Caco-2 (cell line): Measurements from ENCODE around the gene PLXNA2. TPM values are rescaled to one million over a fixed set of nuclear protein-coding genes. Genes with fewer than 3 reads are reported as not detected.

Experiments used
- BruUV-seq: library from RNA; stranded (reverse); fragments of 400-500 nt; replicated peaks from 2 replicates; lab custom pipeline; 2021; lab: Mats Ljungman, UMichigan
- CTCF ChIA-PET: fragments of 300-600 bp; sonication (Branson Sonifier 250); formaldehyde crosslinking; loops from one replicate; lab custom pipeline; 2022; ENCODE audit warnings: antibody characterized with exemption; lab: Charles Lee
- POLR2A ChIA-PET: fragments of 300-600 bp; sonication (Branson Sonifier 250); formaldehyde crosslinking; loops from one replicate; lab custom pipeline; 2022; ENCODE audit warnings: antibody characterized with exemption; lab: Charles Lee
- DNase-seq, 2 experiments: peaks; one replicate each; pipeline versions ENCODE4 v3.0.0 to v3.0.0-alpha.2; 2020 to 2022
- H3K27me3 ChIP-seq: replicated peaks from 2 replicates; pipeline ENCODE4 v1.6.0; 2011; ENCODE audit warnings: low read length; ENCODE audit not compliant: control insufficient read depth, insufficient read depth
- H3K36me3 ChIP-seq: 2 replicates; pipeline ENCODE4 v1.5.1; 2011; ENCODE audit warnings: low read length; ENCODE audit not compliant: control insufficient read depth, insufficient read depth
- H3K4me1 ChIP-seq: fragments of 250-450 bp; sonication (Bioruptor Pico); 2 replicates; pipeline ENCODE4 v1.5.1; 2020; ENCODE audit warnings: mild to moderate bottlenecking
- H3K4me3 ChIP-seq: 2 replicates; pipeline ENCODE4 v1.5.1; 2011; ENCODE audit warnings: low read depth, mild to moderate bottlenecking, control low read depth, low read length
- H3K9me3 ChIP-seq: fragments of 250-450 bp; sonication (Bioruptor Pico); 2 replicates; pipeline ENCODE4 v1.5.1; 2020; ENCODE audit warnings: mild to moderate bottlenecking, moderate library complexity
- H3K27ac Mint-ChIP-seq: one replicate; pipeline ENCODE4 v1.8.0; 2022; ENCODE audit warnings: mixed read lengths; ENCODE audit not compliant: unreplicated experiment
- H3K27me3 Mint-ChIP-seq: one replicate; pipeline ENCODE4 v1.8.0; 2022; ENCODE audit warnings: mixed read lengths; ENCODE audit not compliant: insufficient read depth, unreplicated experiment
- H3K36me3 Mint-ChIP-seq: one replicate; pipeline ENCODE4 v1.8.0; 2022; ENCODE audit warnings: mild to moderate bottlenecking, mixed read lengths; ENCODE audit not compliant: insufficient read depth, unreplicated experiment
- H3K4me1 Mint-ChIP-seq: one replicate; pipeline ENCODE4 v1.8.0; 2022; ENCODE audit warnings: low read depth, mixed read lengths; ENCODE audit not compliant: unreplicated experiment
- H3K4me3 Mint-ChIP-seq: one replicate; pipeline ENCODE4 v1.8.0; 2022; ENCODE audit warnings: mild to moderate bottlenecking, moderate library complexity, mixed read lengths; ENCODE audit not compliant: unreplicated experiment
- H3K9me3 Mint-ChIP-seq: one replicate; pipeline ENCODE4 v1.8.0; 2022; ENCODE audit warnings: mixed read lengths; ENCODE audit not compliant: unreplicated experiment
- intact Hi-C: fragments of 100-400 bp; cut with micrococcal nuclease; formaldehyde crosslinking; loops from one replicate; pipeline ENCODE4 v1.10.0; 2022; ENCODE audit not compliant: unreplicated experiment
- total RNA-seq: library from RNA; stranded (reverse); gene quantifications from 2 replicates; pipeline ENCODE4 v1.2.3, GENCODE V29; 2022
- TF ChIP-seq, protein P1 (sequence below), 2 experiments: fragments of 200-600 bp in 1 of 2; IDR thresholded peaks; 1 replicate in 1 of 2; 2 replicates in 1 of 2; pipeline versions ENCODE4 v1.5.1 to v1.8.0; 2011 to 2022; ENCODE audit warnings: antibody characterized with exemption in 1 of 2, control low read depth in 1 of 2, inconsistent platforms in 1 of 2, low read depth in 1 of 2, low read length in 1 of 2, mild to moderate bottlenecking in 1 of 2, moderate library complexity in 1 of 2; ENCODE audit not compliant: insufficient read depth in 1 of 2, severe bottlenecking in 1 of 2, unreplicated experiment in 1 of 2

Gene PLXNA2
- total RNA-seq, 1 experiment from 2014 or later: 3.2 TPM

DNA sequence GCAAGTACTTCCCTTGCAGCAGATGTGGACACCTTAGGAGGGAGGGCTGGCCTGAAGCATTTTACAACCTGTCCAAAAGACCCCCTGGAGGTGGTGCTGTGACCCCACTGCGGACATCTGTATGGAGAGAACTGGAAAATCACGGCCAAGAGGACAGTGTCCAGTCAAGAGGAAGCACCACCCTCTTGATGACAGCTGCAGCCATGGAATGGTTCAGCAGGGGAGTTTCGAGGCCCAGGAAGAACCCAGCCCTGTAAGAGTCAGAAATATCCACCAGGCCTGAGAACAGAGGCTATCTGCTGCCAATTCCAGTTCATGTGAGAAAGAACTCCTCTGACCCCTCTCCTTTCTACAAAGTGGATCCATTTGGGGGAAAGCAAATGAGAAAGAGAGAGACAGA, 126.8 kb downstream of the PLXNA2 start:
- ChIA-PET POLR2A (no interaction called here), CTCF (no interaction called here)
- Mint-ChIP-seq H3K9me3 (no peaks in the 10 kb centered on the region), H3K27me3 (no peaks in the 10 kb centered on the region), H3K4me3 (no peak overlapping the region), H3K27ac (no peak overlapping the region), H3K4me1 (peaks cover 12% of the 10 kb centered on the region), H3K36me3 (no peaks in the 10 kb centered on the region)
- Histone ChIP-seq H3K4me3 (no peak overlapping the region), H3K4me1 (peaks cover 24% of the 10 kb centered on the region), H3K9me3 (no peaks in the 10 kb centered on the region), H3K36me3 (no peaks in the 10 kb centered on the region), H3K27me3 (no peaks in the 10 kb centered on the region)
- intact Hi-C loops: no loop called here
- no peak for DNase-seq
- BruUV-seq: no TSS peak
- TF ChIP-seq, protein P1, sequence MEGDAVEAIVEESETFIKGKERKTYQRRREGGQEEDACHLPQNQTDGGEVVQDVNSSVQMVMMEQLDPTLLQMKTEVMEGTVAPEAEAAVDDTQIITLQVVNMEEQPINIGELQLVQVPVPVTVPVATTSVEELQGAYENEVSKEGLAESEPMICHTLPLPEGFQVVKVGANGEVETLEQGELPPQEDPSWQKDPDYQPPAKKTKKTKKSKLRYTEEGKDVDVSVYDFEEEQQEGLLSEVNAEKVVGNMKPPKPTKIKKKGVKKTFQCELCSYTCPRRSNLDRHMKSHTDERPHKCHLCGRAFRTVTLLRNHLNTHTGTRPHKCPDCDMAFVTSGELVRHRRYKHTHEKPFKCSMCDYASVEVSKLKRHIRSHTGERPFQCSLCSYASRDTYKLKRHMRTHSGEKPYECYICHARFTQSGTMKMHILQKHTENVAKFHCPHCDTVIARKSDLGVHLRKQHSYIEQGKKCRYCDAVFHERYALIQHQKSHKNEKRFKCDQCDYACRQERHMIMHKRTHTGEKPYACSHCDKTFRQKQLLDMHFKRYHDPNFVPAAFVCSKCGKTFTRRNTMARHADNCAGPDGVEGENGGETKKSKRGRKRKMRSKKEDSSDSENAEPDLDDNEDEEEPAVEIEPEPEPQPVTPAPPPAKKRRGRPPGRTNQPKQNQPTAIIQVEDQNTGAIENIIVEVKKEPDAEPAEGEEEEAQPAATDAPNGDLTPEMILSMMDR (IDR thresholded peaks at IDR 0.05; ENCODE audit: insufficient read depth in 1 of 2, low read depth in 1 of 2, low read length in 1 of 2, severe bottlenecking in 1 of 2, unreplicated experiment in 1 of 2): no peak

DNA sequence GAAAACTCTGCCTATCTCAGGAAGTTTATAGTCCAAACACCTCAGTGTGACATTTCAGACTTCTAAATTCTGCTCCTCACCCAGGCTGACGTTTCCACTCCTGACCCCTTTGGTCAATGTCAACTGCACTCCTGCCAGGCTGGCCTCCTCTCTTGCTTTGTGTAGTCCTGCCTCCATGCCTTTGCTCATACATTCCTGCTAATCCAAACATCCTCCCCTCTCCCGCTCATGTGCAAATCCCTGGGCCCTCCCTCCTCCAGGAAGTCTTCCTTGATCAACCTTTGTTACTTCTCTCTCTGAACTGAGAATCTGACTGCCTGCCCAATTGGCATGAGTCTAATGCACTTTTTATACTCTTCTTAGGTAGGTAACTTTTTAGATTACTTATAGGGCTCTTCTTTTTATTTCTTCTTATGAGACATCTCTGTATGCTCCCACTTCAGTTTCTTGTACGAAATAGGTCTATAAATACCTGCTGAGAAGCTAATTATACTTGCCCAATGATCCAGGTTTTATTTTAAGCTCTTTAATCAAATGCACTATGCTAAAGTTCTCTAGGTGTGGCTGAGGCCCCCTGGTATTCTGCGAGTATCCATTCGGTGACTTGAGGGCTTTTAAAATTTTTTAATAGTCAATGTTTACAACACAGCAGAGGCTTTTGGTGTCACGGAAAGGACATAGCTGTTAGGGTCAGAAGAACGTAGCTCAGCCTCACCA, 128.1 kb downstream of the PLXNA2 start:
- no peaks in the 10 kb centered on the region for H3K9me3 ChIP-seq
- BruUV-seq: no TSS peak
- no peaks in the 10 kb centered on the region for H3K27me3 Mint-ChIP-seq
- H3K4me3 Mint-ChIP-seq: no peak overlapping the region
- H3K27ac Mint-ChIP-seq: no peak overlapping the region
- peaks cover 12% of the 10 kb centered on the region for H3K4me1 Mint-ChIP-seq
- no peaks in the 10 kb centered on the region for H3K36me3 Mint-ChIP-seq
- TF ChIP-seq, protein P1 (IDR thresholded peaks at IDR 0.05; ENCODE audit: insufficient read depth in 1 of 2, low read depth in 1 of 2, low read length in 1 of 2, severe bottlenecking in 1 of 2, unreplicated experiment in 1 of 2): no peak
- H3K4me3 ChIP-seq: no peak overlapping the region
- peaks cover 31% of the 10 kb centered on the region for H3K4me1 ChIP-seq
- no peaks in the 10 kb centered on the region for H3K36me3 ChIP-seq
- H3K9me3 Mint-ChIP-seq: no peaks in the 10 kb centered on the region
- no peak for DNase-seq
- ChIA-PET POLR2A (no interaction called here), CTCF (interaction anchor here (0.6 kb wide), 1 partner anchor 39 kb away, joined by 3 read pairs; no protein-coding TSS in a partner anchor)
- intact Hi-C loops: no loop called here
- H3K27me3 ChIP-seq: no peaks in the 10 kb centered on the region

DNA sequence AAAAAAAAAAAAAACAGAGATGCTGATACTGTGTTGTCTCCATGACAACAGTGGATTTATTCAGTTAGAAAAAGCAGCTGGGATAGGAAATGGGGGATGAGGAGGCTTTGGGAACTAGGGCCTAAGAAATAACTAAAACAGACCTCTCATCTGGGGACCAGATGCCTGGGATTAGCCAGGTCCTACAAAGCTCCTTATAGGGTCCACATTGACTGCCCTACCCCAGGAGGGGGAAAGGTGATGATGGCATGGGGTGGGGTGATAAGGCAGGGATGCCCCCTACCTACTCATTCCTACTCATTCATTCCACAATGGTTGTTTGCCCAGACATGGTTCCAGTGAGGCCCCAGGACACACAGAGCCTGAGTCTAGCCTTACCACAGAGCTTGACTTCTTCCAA, 131.2 kb downstream of the PLXNA2 start:
- Mint-ChIP-seq H3K4me3 (no peak overlapping the region), H3K27ac (no peak overlapping the region), H3K36me3 (no peaks in the 10 kb centered on the region), H3K4me1 (peaks cover 20% of the 10 kb centered on the region), H3K9me3 (no peaks in the 10 kb centered on the region), H3K27me3 (no peaks in the 10 kb centered on the region)
- Histone ChIP-seq H3K9me3 (no peaks in the 10 kb centered on the region), H3K36me3 (no peaks in the 10 kb centered on the region), H3K27me3 (no peaks in the 10 kb centered on the region), H3K4me3 (no peak overlapping the region), H3K4me1 (peaks cover 23% of the 10 kb centered on the region)
- intact Hi-C loops: no loop called here
- ChIA-PET CTCF (interaction anchor here (0.7 to 1.0 kb wide), 2 partner anchors 78 to 940 kb away, joined by 4 to 6 read pairs; no protein-coding TSS in a partner anchor), POLR2A (no interaction called here)
- TF ChIP-seq, protein P1 (IDR thresholded peaks at IDR 0.05; ENCODE audit: insufficient read depth in 1 of 2, low read depth in 1 of 2, low read length in 1 of 2, severe bottlenecking in 1 of 2, unreplicated experiment in 1 of 2): no peak
- no peak for DNase-seq
- no TSS peak for BruUV-seq
